ENCODE measurements around the gene AGBL2. TPM values are rescaled to one million over a fixed set of nuclear protein-coding genes. Genes with fewer than 3 reads are reported as not detected.

The AGBL2 gene
- total and polyA plus RNA-seq, 2 of the 8 experiments (the other 6 are each of a cell fraction or from before 2014, with no cell fraction given) = 2.1 to 6.5 TPM

- Histone ChIP-seq H3K9ac (replicated peaks in 1 of 4; ENCODE audit: extremely low read depth in 1 of 4, low read depth in 3 of 4, low read length in 3 of 4) (peak overlapping the region; percentile 68 to 92 (median 88)), H3K4me2 (ENCODE audit: insufficient read depth in 1 of 2, low read depth in 2 of 2, low read length in 2 of 2) (peak overlapping the region; percentile 64 to 81), H2BK20ac (ENCODE audit: low read length) (no peak overlapping the region), H3K56ac (replicated peaks; ENCODE audit: insufficient read length, low read depth, low read length) (peak overlapping the region; percentile 43), H3K9me3 (ENCODE audit: insufficient read depth in 2 of 2, low read depth in 1 of 2, low read length in 1 of 2) (no peaks in the 10 kb centered on the region), H4K8ac (ENCODE audit: extremely low read depth, insufficient read depth, low read length) (peak overlapping the region; percentile 90; the same call in 1 of the 2 replicates), H3K23me2 (ENCODE audit: low read depth, low read length) (0 out of 2 replicates have a peak, but pooled peaks cover 2% of the 10 kb centered on the region), H3K36me3 (ENCODE audit: control insufficient read depth in 2 of 4, insufficient read depth in 4 of 4, low read length in 3 of 4) (peaks cover 2 to 25% (median 8%) of the 10 kb centered on the region in 4 experiments; a peak in 5 of 8 replicates), H3K4ac (replicated peaks; ENCODE audit: insufficient read length, low read depth, low read length) (no peak overlapping the region), H2BK120ac (replicated peaks; ENCODE audit: low read depth, low read length) (no peak overlapping the region), H3K4me1 (replicated peaks in 1 of 4; ENCODE audit: control insufficient read depth in 3 of 4, insufficient read depth in 4 of 4, low read length in 3 of 4) (peaks cover 0 to 5% (median 0%) of the 10 kb centered on the region in 4 experiments; a peak in 3 of 7 replicates), H2AFZ (ENCODE audit: low read length) (peak overlapping the region; percentile 43; the same call in 1 of the 2 replicates), H3K18ac (ENCODE audit: extremely low read depth, low read length) (0 out of 2 replicates have a peak overlapping the region, but pooled peaks have one; percentile 89), H2BK15ac (ENCODE audit: low read length) (no peak overlapping the region), H2AK5ac (ENCODE audit: low read depth, low read length) (no peak overlapping the region), H4K91ac (replicated peaks; ENCODE audit: insufficient read length, low read length) (no peak overlapping the region), H4K5ac (ENCODE audit: insufficient read length, low read depth, low read length) (peak overlapping the region; percentile 79), H3K14ac (ENCODE audit: insufficient read length) (no peak overlapping the region), H3K23ac (ENCODE audit: insufficient read length) (no peak overlapping the region), H3K4me3 (ENCODE audit: extremely low read depth in 1 of 4, insufficient read depth in 2 of 4, low read depth in 3 of 4, low read length in 4 of 4) (peak overlapping the region; percentile 77 to 92 (median 84)), H2BK5ac (ENCODE audit: low read depth, low read length) (peak overlapping the region; percentile 91), H3K79me1 (ENCODE audit: low read depth, low read length) (no peaks in the 10 kb centered on the region), H3K27ac (ENCODE audit: low read depth, low read length) (peak overlapping the region; percentile 88), H3K27me3 (replicated peaks in 1 of 4; ENCODE audit: control insufficient read depth in 3 of 4, extremely low read depth in 1 of 4, insufficient read depth in 3 of 4, low read length in 3 of 4) (no peaks in the 10 kb centered on the region), H2BK12ac (ENCODE audit: low read depth, low read length) (no peak overlapping the region), H3K79me2 (ENCODE audit: control insufficient read depth in 1 of 2, insufficient read depth in 2 of 2, low read length in 2 of 2) (peaks cover 0 to 24% of the 10 kb centered on the region in 2 experiments; a peak in 3 of 4 replicates), H4K20me1 (replicated peaks in 1 of 2; ENCODE audit: control insufficient read depth in 1 of 2, insufficient read depth in 2 of 2, low read length in 2 of 2) (no peaks in the 10 kb centered on the region)
- TF ChIP-seq MAX (IDR thresholded peaks at IDR 0.05) (no peak), CBX8 (IDR thresholded peaks at IDR 0.05; ENCODE audit: borderline replicate concordance, low read depth, low read length) (no peak), SAP30 (IDR thresholded peaks at IDR 0.05; ENCODE audit: insufficient read depth, insufficient replicate concordance, low read length) (peak; percentile 36)
- CTCF ChIA-PET (ENCODE audit: partially characterized antibody) = interaction anchor here (0.6 to 1.0 kb wide), 2 partner anchors 76 to 101 kb away, joined by 3 to 4 read pairs; no protein-coding TSS in a partner anchor
- DNase-seq (ENCODE audit: low read depth in 1 of 2, low spot score in 2 of 2) (no peak), FAIRE-seq (no peak)
- POLR2A ChIA-PET (ENCODE audit: partially characterized antibody) = interaction anchor here (0.6 to 1.9 kb wide), 10 partner anchors 10 to 231 kb away, joined by 3 to 12 read pairs (median 3); partner anchors contain the start of gene AGBL2
- WGBS, 2 experiments (ENCODE audit: extremely low coverage in 1 of 2, insufficient coverage in 1 of 2, insufficient read length in 1 of 2, insufficient replicate concordance in 2 of 2, low coverage in 1 of 2, low lambda C conversion rate in 2 of 2, missing lambda C conversion rate in 1 of 2) = 4% methylated on average over 13 of the region's 14 CpGs; no CpG with 5 or more reads in 1 of the 2 experiments
These were observed 73.5 kb downstream of the AGBL2 start for GRCh38 chr11:47641600-47642098.

All from H1 (cell line).